ENCODE results near the gene HDX.

DNA sequence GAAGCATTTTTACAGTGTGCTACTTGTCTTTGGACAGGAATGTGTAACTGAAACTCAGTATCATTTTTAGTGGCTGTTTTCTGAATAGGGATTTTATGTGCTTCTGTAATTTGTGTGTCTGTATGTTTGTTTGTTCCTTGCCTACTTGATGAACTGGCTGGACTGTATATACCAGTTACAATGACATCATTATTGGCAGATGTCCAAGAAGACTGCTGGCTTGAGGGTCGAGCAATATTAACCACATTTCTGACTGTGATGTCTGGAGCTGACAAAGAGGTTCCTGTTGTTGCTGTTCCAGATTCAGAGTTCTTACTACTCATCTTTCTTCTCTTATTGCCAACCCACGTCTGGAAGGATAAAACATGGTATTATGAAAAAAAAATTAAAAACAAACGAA, 33.0 kb downstream of the HDX start:
- TF ChIP-seq ZNF124 (CRISPR knock-in tag; IDR thresholded peaks at IDR 0.05) (no peak), PHF21A (IDR thresholded peaks at IDR 0.05; ENCODE audit: borderline replicate concordance, low read depth) (no peak), SMC3 (conservative IDR thresholded peaks at IDR 0.05; ENCODE audit: insufficient read depth, low read depth, low read length) (no peak), POLR2AphosphoS5 (IDR thresholded peaks at IDR 0.05; ENCODE audit: control insufficient read depth, insufficient read depth, low read depth, low read length) (no peak)

Measured in K562 (cell line).